Liver (tissue), 9 donors: ENCODE measurements around the gene SMYD5. TPM values are rescaled to one million over a fixed set of nuclear protein-coding genes. Genes with fewer than 3 reads are reported as not detected.

ENCODE experiments used
- DNase-seq: peaks from one replicate; pipeline ENCODE4 v3.0.0-alpha.2; 2017; ENCODE audit warnings: low spot score
- H3K27ac ChIP-seq, 2 donors: one replicate each; pipeline ENCODE4 v1.7.0; 2013; ENCODE audit warnings: inconsistent platforms in 2 of 2, low read length in 2 of 2, control low read depth in 1 of 2, low read depth in 1 of 2, mild to moderate bottlenecking in 1 of 2
- H3K27me3 ChIP-seq, 4 donors: one replicate each; pipeline versions ENCODE4 v1.6.1 to v1.7.0; 2013; ENCODE audit warnings: low read length in 3 of 4, inconsistent platforms in 1 of 4, mild to moderate bottlenecking in 1 of 4, moderate library complexity in 1 of 4; ENCODE audit not compliant: control insufficient read depth in 4 of 4, insufficient read depth in 4 of 4
- H3K36me3 ChIP-seq, 4 donors: one replicate each; pipeline versions ENCODE4 v1.6.1 to v1.7.0; 2013; ENCODE audit warnings: low read length in 3 of 4, mild to moderate bottlenecking in 3 of 4, low read depth in 1 of 4, moderate library complexity in 1 of 4; ENCODE audit not compliant: control insufficient read depth in 4 of 4, insufficient read depth in 3 of 4
- H3K4me1 ChIP-seq, 4 donors: one replicate each; pipeline versions ENCODE4 v1.6.1 to v1.7.0; 2013; ENCODE audit warnings: low read length in 3 of 4, mild to moderate bottlenecking in 3 of 4, moderate library complexity in 1 of 4; ENCODE audit not compliant: control insufficient read depth in 4 of 4, insufficient read depth in 4 of 4
- H3K4me3 ChIP-seq, 3 donors: one replicate each; pipeline versions ENCODE4 v1.6.1 to v1.7.0; 2013; ENCODE audit warnings: low read length in 3 of 3, control low read depth in 1 of 3, low read depth in 1 of 3, mild to moderate bottlenecking in 1 of 3
- H3K9ac ChIP-seq, 2 donors: one replicate each; pipeline ENCODE4 v1.7.0; 2013; ENCODE audit warnings: low read length in 2 of 2, mild to moderate bottlenecking in 2 of 2, moderate library complexity in 2 of 2, control low read depth in 1 of 2, low read depth in 1 of 2
- H3K9me3 ChIP-seq, 4 donors: one replicate each; pipeline versions ENCODE4 v1.6.1 to v1.7.0; 2013; ENCODE audit warnings: low read length in 3 of 4; ENCODE audit not compliant: control insufficient read depth in 4 of 4
- FOXA2 ChIP-seq: IDR thresholded peaks from 2 replicates; pipeline ENCODE4 v1.6.1; 2016; ENCODE audit warnings: antibody characterized with exemption
- GABPA ChIP-seq, 2 donors: IDR thresholded peaks in 1 of 2; conservative IDR thresholded peaks in 1 of 2; 2 replicates each; pipeline ENCODE4 v1.6.1; 2016; ENCODE audit warnings: antibody characterized with exemption in 2 of 2, mild to moderate bottlenecking in 1 of 2, moderate library complexity in 1 of 2
- JUND ChIP-seq, 2 donors: IDR thresholded peaks; 2 replicates each; pipeline ENCODE4 v1.6.1; 2016; ENCODE audit warnings: antibody characterized with exemption in 2 of 2
- NR2F2 ChIP-seq: IDR thresholded peaks from 2 replicates; pipeline ENCODE4 v1.6.1; 2016; ENCODE audit warnings: antibody characterized with exemption
- WGBS: extraction: QIAGEN DNeasy Blood & Tissue Kit; methylation state at CpG from one replicate; pipeline ENCODE4 v1.1.7; 2013; 5-methylcytosine and 5-hydroxymethylcytosine counted together
- polyA plus RNA-seq, 2 donors: library from polyadenylated mRNA; stranded (reverse) in 1 of 2; unstranded in 1 of 2; fragments of 200-250 nt in 1 of 2; fragments of >200 nt in 1 of 2; fragmentation: Nextera tagmentation in 1 of 2; extraction: Ambion mirVana in 1 of 2; gene quantifications; one replicate each; pipeline versions ENCODE4 v1.2.1 to v1.2.3, GENCODE V29; 2013 to 2015
- total RNA-seq, 2 donors: library from RNA; depleted of rRNA; stranded (reverse); fragments of >200 nt; gene quantifications; one replicate each; pipeline ENCODE4 v1.2.3, GENCODE V29; 2014
- TF ChIP-seq, protein P1 (sequence below): IDR thresholded peaks from 2 replicates; pipeline ENCODE4 v1.6.1; 2016; ENCODE audit warnings: antibody characterized with exemption
- TF ChIP-seq, protein P2 (sequence below): fragments of 150-350 bp; IDR thresholded peaks from 2 replicates; pipeline ENCODE4 v1.5.1; 2017; ENCODE audit warnings: improper control_type of control experiment, low read depth, low read length; ENCODE audit not compliant: missing input control
- TF ChIP-seq, protein P3 (sequence below): IDR thresholded peaks from 2 replicates; pipeline ENCODE4 v1.6.1; 2016; ENCODE audit warnings: antibody characterized with exemption, mild to moderate bottlenecking
- donor health status: healthy.
- donor health status: healthy.
- donor health status: healthy.
- donor health status: healthy.
- donor health status: healthy.

SMYD5 gene
- total and polyA plus RNA-seq, 4 donors: 3.9 to 8.8 (median 5.8) TPM

DNA sequence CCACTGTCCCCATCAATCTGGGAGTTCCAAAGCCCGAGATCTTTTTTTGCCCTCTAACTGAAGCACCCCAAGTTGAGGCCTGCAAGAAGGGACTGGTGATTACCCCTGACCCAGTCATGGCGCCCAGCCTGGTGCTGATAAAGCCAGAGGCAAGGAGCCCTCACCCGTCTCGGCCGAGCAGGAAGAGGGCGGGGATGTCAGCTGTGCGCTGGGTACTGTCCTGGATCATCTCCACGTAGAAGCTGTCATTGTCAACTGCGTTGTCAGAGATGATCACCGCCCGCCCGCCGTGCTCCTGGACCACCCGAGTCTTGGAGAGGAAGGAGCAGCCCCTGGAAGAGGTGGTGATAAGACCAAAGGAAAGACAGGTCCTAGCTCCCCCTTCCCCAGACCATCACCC lies 14.6 kb downstream of the SMYD5 start:
- H3K9me3 ChIP-seq: no peaks in the 10 kb centered on the region
- WGBS: 89% methylated on average over 14 of the region's 14 CpGs
- no peak for DNase-seq
- H3K9ac ChIP-seq: no peak overlapping the region
- no peaks in the 10 kb centered on the region for H3K27me3 ChIP-seq
- no peak overlapping the region for H3K4me3 ChIP-seq
- H3K4me1 ChIP-seq: peaks cover 0 to 9% (median 8%) of the 10 kb centered on the region in 4 donors
- H3K27ac ChIP-seq: no peak overlapping the region
- TF ChIP-seq FOXA2 (no peak), GABPA (IDR thresholded peaks at IDR 0.05 in 1 of 2, conservative IDR thresholded peaks at IDR 0.05 in 1 of 2) (no peak), NR2F2 (no peak), JUND (IDR thresholded peaks at IDR 0.05) (no peak)
- TF ChIP-seq, protein P1, sequence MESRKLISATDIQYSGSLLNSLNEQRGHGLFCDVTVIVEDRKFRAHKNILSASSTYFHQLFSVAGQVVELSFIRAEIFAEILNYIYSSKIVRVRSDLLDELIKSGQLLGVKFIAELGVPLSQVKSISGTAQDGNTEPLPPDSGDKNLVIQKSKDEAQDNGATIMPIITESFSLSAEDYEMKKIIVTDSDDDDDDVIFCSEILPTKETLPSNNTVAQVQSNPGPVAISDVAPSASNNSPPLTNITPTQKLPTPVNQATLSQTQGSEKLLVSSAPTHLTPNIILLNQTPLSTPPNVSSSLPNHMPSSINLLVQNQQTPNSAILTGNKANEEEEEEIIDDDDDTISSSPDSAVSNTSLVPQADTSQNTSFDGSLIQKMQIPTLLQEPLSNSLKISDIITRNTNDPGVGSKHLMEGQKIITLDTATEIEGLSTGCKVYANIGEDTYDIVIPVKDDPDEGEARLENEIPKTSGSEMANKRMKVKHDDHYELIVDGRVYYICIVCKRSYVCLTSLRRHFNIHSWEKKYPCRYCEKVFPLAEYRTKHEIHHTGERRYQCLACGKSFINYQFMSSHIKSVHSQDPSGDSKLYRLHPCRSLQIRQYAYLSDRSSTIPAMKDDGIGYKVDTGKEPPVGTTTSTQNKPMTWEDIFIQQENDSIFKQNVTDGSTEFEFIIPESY: no peak
- TF ChIP-seq, protein P2, sequence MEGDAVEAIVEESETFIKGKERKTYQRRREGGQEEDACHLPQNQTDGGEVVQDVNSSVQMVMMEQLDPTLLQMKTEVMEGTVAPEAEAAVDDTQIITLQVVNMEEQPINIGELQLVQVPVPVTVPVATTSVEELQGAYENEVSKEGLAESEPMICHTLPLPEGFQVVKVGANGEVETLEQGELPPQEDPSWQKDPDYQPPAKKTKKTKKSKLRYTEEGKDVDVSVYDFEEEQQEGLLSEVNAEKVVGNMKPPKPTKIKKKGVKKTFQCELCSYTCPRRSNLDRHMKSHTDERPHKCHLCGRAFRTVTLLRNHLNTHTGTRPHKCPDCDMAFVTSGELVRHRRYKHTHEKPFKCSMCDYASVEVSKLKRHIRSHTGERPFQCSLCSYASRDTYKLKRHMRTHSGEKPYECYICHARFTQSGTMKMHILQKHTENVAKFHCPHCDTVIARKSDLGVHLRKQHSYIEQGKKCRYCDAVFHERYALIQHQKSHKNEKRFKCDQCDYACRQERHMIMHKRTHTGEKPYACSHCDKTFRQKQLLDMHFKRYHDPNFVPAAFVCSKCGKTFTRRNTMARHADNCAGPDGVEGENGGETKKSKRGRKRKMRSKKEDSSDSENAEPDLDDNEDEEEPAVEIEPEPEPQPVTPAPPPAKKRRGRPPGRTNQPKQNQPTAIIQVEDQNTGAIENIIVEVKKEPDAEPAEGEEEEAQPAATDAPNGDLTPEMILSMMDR: no peak
- TF ChIP-seq, protein P3, sequence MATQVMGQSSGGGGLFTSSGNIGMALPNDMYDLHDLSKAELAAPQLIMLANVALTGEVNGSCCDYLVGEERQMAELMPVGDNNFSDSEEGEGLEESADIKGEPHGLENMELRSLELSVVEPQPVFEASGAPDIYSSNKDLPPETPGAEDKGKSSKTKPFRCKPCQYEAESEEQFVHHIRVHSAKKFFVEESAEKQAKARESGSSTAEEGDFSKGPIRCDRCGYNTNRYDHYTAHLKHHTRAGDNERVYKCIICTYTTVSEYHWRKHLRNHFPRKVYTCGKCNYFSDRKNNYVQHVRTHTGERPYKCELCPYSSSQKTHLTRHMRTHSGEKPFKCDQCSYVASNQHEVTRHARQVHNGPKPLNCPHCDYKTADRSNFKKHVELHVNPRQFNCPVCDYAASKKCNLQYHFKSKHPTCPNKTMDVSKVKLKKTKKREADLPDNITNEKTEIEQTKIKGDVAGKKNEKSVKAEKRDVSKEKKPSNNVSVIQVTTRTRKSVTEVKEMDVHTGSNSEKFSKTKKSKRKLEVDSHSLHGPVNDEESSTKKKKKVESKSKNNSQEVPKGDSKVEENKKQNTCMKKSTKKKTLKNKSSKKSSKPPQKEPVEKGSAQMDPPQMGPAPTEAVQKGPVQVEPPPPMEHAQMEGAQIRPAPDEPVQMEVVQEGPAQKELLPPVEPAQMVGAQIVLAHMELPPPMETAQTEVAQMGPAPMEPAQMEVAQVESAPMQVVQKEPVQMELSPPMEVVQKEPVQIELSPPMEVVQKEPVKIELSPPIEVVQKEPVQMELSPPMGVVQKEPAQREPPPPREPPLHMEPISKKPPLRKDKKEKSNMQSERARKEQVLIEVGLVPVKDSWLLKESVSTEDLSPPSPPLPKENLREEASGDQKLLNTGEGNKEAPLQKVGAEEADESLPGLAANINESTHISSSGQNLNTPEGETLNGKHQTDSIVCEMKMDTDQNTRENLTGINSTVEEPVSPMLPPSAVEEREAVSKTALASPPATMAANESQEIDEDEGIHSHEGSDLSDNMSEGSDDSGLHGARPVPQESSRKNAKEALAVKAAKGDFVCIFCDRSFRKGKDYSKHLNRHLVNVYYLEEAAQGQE: no peak
- H3K36me3 ChIP-seq: peaks cover 3 to 42% (median 19%) of the 10 kb centered on the region in 4 donors

DNA sequence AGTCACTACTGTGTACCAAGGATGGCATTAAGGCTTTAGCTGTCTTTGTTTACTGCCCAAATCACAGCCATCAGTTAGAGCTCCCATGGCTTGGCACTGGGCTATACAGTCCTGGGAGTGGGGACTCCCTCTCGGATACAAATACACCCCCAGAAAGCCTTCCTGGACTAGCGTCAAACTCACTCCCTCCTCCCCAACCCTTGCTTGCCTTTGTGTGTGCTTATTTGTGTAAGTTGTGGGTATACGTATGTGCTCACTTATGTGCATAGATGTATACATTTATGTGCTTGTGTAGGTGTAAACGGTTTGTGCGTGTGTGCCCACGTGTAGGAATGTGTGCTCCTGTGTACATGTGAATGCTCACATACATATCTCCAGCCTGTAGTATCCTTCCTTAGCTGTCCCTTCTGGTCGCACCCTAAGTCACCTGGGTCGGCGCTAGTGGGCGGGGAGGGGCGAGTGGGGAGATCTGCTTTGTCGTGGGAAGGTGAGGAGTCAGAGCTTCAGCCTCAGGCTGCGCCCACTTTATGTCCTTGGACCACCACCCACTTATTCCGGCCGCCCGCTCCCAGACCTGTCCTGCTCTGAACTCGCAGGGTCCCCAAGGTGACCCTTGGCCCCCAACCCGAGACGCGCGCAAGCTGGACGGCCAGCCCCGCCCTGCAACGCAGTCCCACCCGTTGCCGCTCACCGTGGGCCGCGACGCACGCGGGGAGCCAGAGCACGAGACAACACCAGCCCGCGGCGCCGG lies 18.5 kb downstream of the SMYD5 start:
- Histone ChIP-seq H3K4me1 (peaks cover 2 to 25% (median 17%) of the 10 kb centered on the region in 4 donors), H3K9me3 (no peaks in the 10 kb centered on the region), H3K27ac (peak overlapping the region; percentile 17 to 43), H3K36me3 (peaks cover 3 to 24% (median 12%) of the 10 kb centered on the region in 4 donors), H3K4me3 (peak overlapping the region; percentile 71 to 86 (median 79)), H3K9ac (peak overlapping the region; percentile 16 to 57), H3K27me3 (no peaks in the 10 kb centered on the region)
- DNase-seq: no peak
- 2% methylated on average over 37 of the region's 37 CpGs for WGBS
- no peak for TF ChIP-seq NR2F2
